HG02798 (cell line): ENCODE data around the gene PDCD10.

ENCODE experiments used
- ATAC-seq: cut with Tn5 transposase; IDR thresholded peaks from one replicate; pipeline ENCODE4 v1.9.1; 2021; ENCODE audit warnings: mild to moderate bottlenecking; ENCODE audit not compliant: unreplicated experiment, poor library complexity

PDCD10 gene

GRCh38 chr3:167735233-167736138 lies 794 bp upstream of the PDCD10 start, which contains the start of gene SERPINI1:
SERPINI1 (plus strand) TSS chr3:167735721; CDS start chr3:167789129, 53,408 bp downstream.
- peak; percentile 67 for ATAC-seq

- no peak for ATAC-seq
Measured at GRCh38 chr3:167733961-167734497, 663 bp downstream of the PDCD10 start.

- ATAC-seq: no peak
Measured at GRCh38 chr3:167732313-167733065, 2.2 kb downstream of the PDCD10 start.

- ATAC-seq: no peak
Measured at GRCh38 chr3:167731393-167731792, 3.3 kb downstream of the PDCD10 start.

GRCh38 chr3:167729591-167729990 lies 5.1 kb downstream of the PDCD10 start:
- no peak for ATAC-seq

- ATAC-seq: no peak
Measured at GRCh38 chr3:167728632-167729323, 5.9 kb downstream of the PDCD10 start.

GRCh38 chr3:167728176-167728575 lies 6.5 kb downstream of the PDCD10 start:
- ATAC-seq: no peak

GRCh38 chr3:167723872-167724271 lies 10.8 kb downstream of the PDCD10 start:
- ATAC-seq: no peak

- no peak for ATAC-seq
Measured at GRCh38 chr3:167723025-167723512, 11.6 kb downstream of the PDCD10 start.

- no peak for ATAC-seq
Measured at GRCh38 chr3:167718582-167718981, 16.1 kb downstream of the PDCD10 start.

- no peak for ATAC-seq
Measured at GRCh38 chr3:167716920-167717319, 17.8 kb downstream of the PDCD10 start.

GRCh38 chr3:167714871-167715270 lies 19.8 kb downstream of the PDCD10 start:
- ATAC-seq: no peak

GRCh38 chr3:167712445-167712844 lies 22.2 kb downstream of the PDCD10 start:
- ATAC-seq: no peak

- no peak for ATAC-seq
Measured at GRCh38 chr3:167711439-167711838, 23.3 kb downstream of the PDCD10 start.

- ATAC-seq: no peak
Measured at GRCh38 chr3:167710552-167710951, 24.1 kb downstream of the PDCD10 start.

- no peak for ATAC-seq
Measured at GRCh38 chr3:167709690-167710089, 25.0 kb downstream of the PDCD10 start.

GRCh38 chr3:167705840-167706239 lies 28.9 kb downstream of the PDCD10 start:
- no peak for ATAC-seq

GRCh38 chr3:167700926-167701325 lies 33.8 kb downstream of the PDCD10 start:
- ATAC-seq: no peak

- ATAC-seq: no peak
Measured at GRCh38 chr3:167700046-167700445, 34.6 kb downstream of the PDCD10 start.

- ATAC-seq: no peak
Measured at GRCh38 chr3:167694121-167694520, 40.6 kb downstream of the PDCD10 start.
